ENCODE data around the gene BMPR2.

DNA sequence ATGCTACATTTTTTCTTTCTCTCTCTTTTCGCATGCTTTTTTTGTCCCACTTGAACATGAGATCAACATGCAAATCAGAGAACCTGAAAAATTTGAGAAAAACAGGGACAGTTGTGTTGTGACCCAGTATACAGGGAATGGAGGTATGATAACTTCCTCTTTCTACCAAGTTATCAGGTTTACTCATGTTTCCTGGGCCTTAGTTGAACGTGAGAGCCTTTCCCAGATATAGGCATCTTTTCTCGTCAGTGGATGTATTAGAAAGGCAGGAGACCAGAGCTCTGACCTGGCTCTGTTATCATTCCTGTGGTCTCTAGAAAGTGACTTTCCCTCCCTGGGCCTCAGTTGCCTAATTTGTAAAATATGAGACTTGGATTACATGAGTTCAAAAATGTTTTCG lies 228.6 kb downstream of the BMPR2 start:
- TF ChIP-seq, protein P1, sequence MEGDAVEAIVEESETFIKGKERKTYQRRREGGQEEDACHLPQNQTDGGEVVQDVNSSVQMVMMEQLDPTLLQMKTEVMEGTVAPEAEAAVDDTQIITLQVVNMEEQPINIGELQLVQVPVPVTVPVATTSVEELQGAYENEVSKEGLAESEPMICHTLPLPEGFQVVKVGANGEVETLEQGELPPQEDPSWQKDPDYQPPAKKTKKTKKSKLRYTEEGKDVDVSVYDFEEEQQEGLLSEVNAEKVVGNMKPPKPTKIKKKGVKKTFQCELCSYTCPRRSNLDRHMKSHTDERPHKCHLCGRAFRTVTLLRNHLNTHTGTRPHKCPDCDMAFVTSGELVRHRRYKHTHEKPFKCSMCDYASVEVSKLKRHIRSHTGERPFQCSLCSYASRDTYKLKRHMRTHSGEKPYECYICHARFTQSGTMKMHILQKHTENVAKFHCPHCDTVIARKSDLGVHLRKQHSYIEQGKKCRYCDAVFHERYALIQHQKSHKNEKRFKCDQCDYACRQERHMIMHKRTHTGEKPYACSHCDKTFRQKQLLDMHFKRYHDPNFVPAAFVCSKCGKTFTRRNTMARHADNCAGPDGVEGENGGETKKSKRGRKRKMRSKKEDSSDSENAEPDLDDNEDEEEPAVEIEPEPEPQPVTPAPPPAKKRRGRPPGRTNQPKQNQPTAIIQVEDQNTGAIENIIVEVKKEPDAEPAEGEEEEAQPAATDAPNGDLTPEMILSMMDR (IDR thresholded peaks at IDR 0.05): no peak
- TF ChIP-seq POLR2AphosphoS5 (IDR thresholded peaks at IDR 0.05) (no peak), EP300 (IDR thresholded peaks at IDR 0.05) (no peak), POLR2A (IDR thresholded peaks at IDR 0.05) (no peak)

All from sigmoid colon (tissue), 4 donors.